GM23338 (cell line): Measurements from ENCODE around the gene GLRX. TPM values are rescaled to one million over a fixed set of nuclear protein-coding genes. Genes with fewer than 3 reads are reported as not detected.

Source experiments
- ATAC-seq: fragments of 200-7000 bp; cut with Tn5 transposase; 3 replicates; pipeline ENCODE4 v1.9.1; 2020
- DNase-seq: peaks from one replicate; pipeline ENCODE4 v3.0.0-alpha.2; 2015; ENCODE audit warnings: low spot score
- H2AFZ ChIP-seq: fragments of 200-600 bp; sonication (generic); 2 replicates; pipeline ENCODE4 v1.8.0; 2016; ENCODE audit warnings: antibody characterized with exemption, mild to moderate bottlenecking, moderate library complexity
- H3F3A ChIP-seq: fragments of 200-600 bp; sonication (generic); replicated peaks from 2 replicates; pipeline ENCODE4 v1.8.0; 2017; ENCODE audit warnings: antibody characterized with exemption, mixed run types, low read depth
- H3K27ac ChIP-seq: fragments of 200-600 bp; sonication (generic); 2 replicates; pipeline ENCODE4 v1.6.1; 2016; ENCODE audit warnings: low read depth
- H3K27me3 ChIP-seq: fragments of 200-600 bp; sonication (generic); 2 replicates; pipeline ENCODE4 v1.8.0; 2016; ENCODE audit warnings: mild to moderate bottlenecking, mixed run types, moderate library complexity; ENCODE audit not compliant: insufficient read depth
- H3K36me3 ChIP-seq: fragments of 200-600 bp; sonication (generic); 2 replicates; pipeline ENCODE4 v1.8.0; 2016; ENCODE audit warnings: mild to moderate bottlenecking; ENCODE audit not compliant: insufficient read depth
- H3K4me1 ChIP-seq: fragments of 200-600 bp; sonication (generic); 2 replicates; pipeline ENCODE4 v1.8.0; 2016; ENCODE audit warnings: mild to moderate bottlenecking, moderate library complexity; ENCODE audit not compliant: insufficient read depth
- H3K4me2 ChIP-seq: fragments of 200-600 bp; sonication (generic); 2 replicates; pipeline ENCODE4 v1.7.1; 2017; ENCODE audit warnings: mixed run types
- H3K4me3 ChIP-seq: fragments of 200-600 bp; sonication (generic); 2 replicates; pipeline ENCODE4 v1.6.1; 2016; ENCODE audit warnings: mixed run types
- H3K79me2 ChIP-seq: fragments of 200-600 bp; sonication (generic); replicated peaks from 2 replicates; pipeline ENCODE4 v1.8.0; 2017; ENCODE audit warnings: mild to moderate bottlenecking; ENCODE audit not compliant: insufficient read depth
- H3K9me2 ChIP-seq: fragments of 200-600 bp; sonication (generic); 2 replicates; pipeline ENCODE4 v1.8.0; 2017; ENCODE audit not compliant: insufficient read depth
- H4K20me1 ChIP-seq: fragments of 200-600 bp; sonication (generic); replicated peaks from 2 replicates; pipeline ENCODE4 v1.8.0; 2017; ENCODE audit warnings: mild to moderate bottlenecking; ENCODE audit not compliant: insufficient read depth
- H3K27ac Mint-ChIP-seq: 2 replicates; pipeline ENCODE4 v1.8.0; 2020; ENCODE audit warnings: inconsistent platforms, mild to moderate bottlenecking, moderate library complexity, mixed read lengths
- H3K27me3 Mint-ChIP-seq: 3 replicates; pipeline ENCODE4 v1.8.0; 2022; ENCODE audit warnings: low read depth, mild to moderate bottlenecking, moderate library complexity, mixed read lengths, inconsistent platforms; ENCODE audit not compliant: insufficient read depth, poor library complexity
- H3K36me3 Mint-ChIP-seq: 3 replicates; pipeline ENCODE4 v1.8.0; 2021; ENCODE audit warnings: low read depth, mild to moderate bottlenecking, inconsistent platforms, moderate library complexity, mixed read lengths
- H3K4me1 Mint-ChIP-seq: 3 replicates; pipeline ENCODE4 v1.8.0; 2020; ENCODE audit warnings: mild to moderate bottlenecking, inconsistent platforms, mixed read lengths
- H3K4me3 Mint-ChIP-seq: 3 replicates; pipeline ENCODE4 v1.8.0; 2021; ENCODE audit warnings: moderate library complexity, mild to moderate bottlenecking, inconsistent platforms, mixed read lengths
- H3K9me3 Mint-ChIP-seq: 3 replicates; pipeline ENCODE4 v1.8.0; 2020; ENCODE audit warnings: moderate library complexity, mild to moderate bottlenecking, inconsistent platforms, mixed read lengths
- CREB1 ChIP-seq: fragments of 250-450 bp; sonication (Bioruptor Pico); IDR thresholded peaks from 2 replicates; pipeline ENCODE4 v1.5.0; 2020; ENCODE audit warnings: low read depth, mild to moderate bottlenecking, moderate library complexity
- EZH2 ChIP-seq: fragments of 200-600 bp; sonication (generic); IDR thresholded peaks from one replicate; pipeline ENCODE4 v1.8.0; 2017; ENCODE audit warnings: antibody characterized with exemption, mild to moderate bottlenecking, low read depth; ENCODE audit not compliant: unreplicated experiment
- EZH2phosphoT487 ChIP-seq: fragments of 200-600 bp; sonication (generic); IDR thresholded peaks from one replicate; pipeline ENCODE4 v1.8.1; 2018; ENCODE audit warnings: antibody characterized with exemption; ENCODE audit not compliant: unreplicated experiment
- JUNB ChIP-seq: IDR thresholded peaks from one replicate; pipeline ENCODE4 v1.6.1; 2016; ENCODE audit warnings: antibody characterized with exemption; ENCODE audit not compliant: unreplicated experiment
- NANOG ChIP-seq: IDR thresholded peaks from 2 replicates; pipeline ENCODE4 v1.6.1; 2016; ENCODE audit warnings: antibody characterized with exemption, borderline replicate concordance
- ZNF114 ChIP-seq: fragments of 250-450 bp; sonication (Bioruptor Pico); IDR thresholded peaks from 2 replicates; pipeline ENCODE4 v1.5.0; 2020; ENCODE audit warnings: mild to moderate bottlenecking, moderate library complexity
- ZNF331 ChIP-seq: fragments of 250-450 bp; sonication (Bioruptor Pico); IDR thresholded peaks from 2 replicates; pipeline ENCODE4 v1.5.0; 2020; ENCODE audit warnings: low read depth, mild to moderate bottlenecking, moderate library complexity
- polyA plus RNA-seq: library from polyadenylated mRNA; unstranded; fragments of >200 nt; fragmentation: Nextera tagmentation; extraction: Ambion mirVana; gene quantifications from 2 replicates; pipeline ENCODE4 v1.2.1, GENCODE V29; 2016
- total RNA-seq: library from RNA; depleted of rRNA; stranded (reverse); fragments of >200 nt; shearing (Covaris generic); gene quantifications from 2 replicates; pipeline ENCODE4 v1.2.3, GENCODE V29; 2014
- TF ChIP-seq, protein P1 (sequence below), 2 experiments: fragments of 200-600 bp in 1 of 2; sonication (generic) in 1 of 2; conservative IDR thresholded peaks; 2 replicates each; pipeline versions ENCODE4 v1.5.1 to v1.6.1; 2016 to 2017; ENCODE audit warnings: antibody characterized with exemption in 2 of 2, low read depth in 2 of 2, mild to moderate bottlenecking in 2 of 2, moderate library complexity in 1 of 2
- TF ChIP-seq, protein P2 (sequence below): fragments of 250-450 bp; sonication (Bioruptor Pico); IDR thresholded peaks from 2 replicates; pipeline ENCODE4 v1.5.0; 2020; ENCODE audit warnings: mild to moderate bottlenecking, moderate library complexity
- TF ChIP-seq, protein P3 (sequence below): IDR thresholded peaks from 2 replicates; pipeline ENCODE4 v1.6.1; 2016; ENCODE audit warnings: antibody characterized with exemption
- TF ChIP-seq, protein P4 (sequence below): IDR thresholded peaks from one replicate; pipeline ENCODE4 v1.6.1; 2018; ENCODE audit warnings: antibody characterized with exemption; ENCODE audit not compliant: unreplicated experiment

Gene GLRX
- total and polyA plus RNA-seq, 2 experiments from 2014 or later = 9.5 to 42.2 TPM

DNA sequence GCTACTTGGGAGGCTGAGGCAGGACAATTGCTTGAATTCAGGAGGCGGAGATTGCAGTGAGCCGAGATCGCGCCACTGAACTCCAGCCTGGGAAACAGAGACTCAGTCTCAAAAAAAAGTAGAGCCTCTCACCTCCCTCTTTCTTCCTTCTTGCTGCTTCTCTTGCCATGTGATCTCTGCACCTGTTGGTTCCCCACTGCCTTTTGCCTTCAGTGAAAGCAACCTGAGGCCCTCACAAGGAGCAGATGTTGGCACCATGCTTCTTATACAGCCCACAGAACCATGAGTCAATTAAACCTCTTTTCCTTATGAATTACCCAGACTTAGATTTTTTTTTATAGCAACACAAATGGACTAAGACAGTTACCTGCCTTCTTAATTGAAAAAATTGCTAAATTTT, 45.6 kb upstream of the GLRX start:
- Mint-ChIP-seq H3K9me3 (no peaks in the 10 kb centered on the region), H3K4me3 (no peak overlapping the region), H3K4me1 (peaks cover 4% of the 10 kb centered on the region), H3K27me3 (no peaks in the 10 kb centered on the region), H3K27ac (no peak overlapping the region), H3K36me3 (no peaks in the 10 kb centered on the region)
- Histone ChIP-seq H3K27me3 (no peaks in the 10 kb centered on the region), H3K36me3 (no peaks in the 10 kb centered on the region), H3K79me2 (no peaks in the 10 kb centered on the region), H3K4me1 (no peaks in the 10 kb centered on the region), H3K27ac (no peak overlapping the region), H4K20me1 (no peaks in the 10 kb centered on the region), H3K4me3 (no peak overlapping the region), H2AFZ (no peak overlapping the region), H3K9me2 (peaks cover 3% of the 10 kb centered on the region), H3K4me2 (no peak overlapping the region), H3F3A (no peaks in the 10 kb centered on the region)
- no peak for DNase-seq
- TF ChIP-seq, protein P1, sequence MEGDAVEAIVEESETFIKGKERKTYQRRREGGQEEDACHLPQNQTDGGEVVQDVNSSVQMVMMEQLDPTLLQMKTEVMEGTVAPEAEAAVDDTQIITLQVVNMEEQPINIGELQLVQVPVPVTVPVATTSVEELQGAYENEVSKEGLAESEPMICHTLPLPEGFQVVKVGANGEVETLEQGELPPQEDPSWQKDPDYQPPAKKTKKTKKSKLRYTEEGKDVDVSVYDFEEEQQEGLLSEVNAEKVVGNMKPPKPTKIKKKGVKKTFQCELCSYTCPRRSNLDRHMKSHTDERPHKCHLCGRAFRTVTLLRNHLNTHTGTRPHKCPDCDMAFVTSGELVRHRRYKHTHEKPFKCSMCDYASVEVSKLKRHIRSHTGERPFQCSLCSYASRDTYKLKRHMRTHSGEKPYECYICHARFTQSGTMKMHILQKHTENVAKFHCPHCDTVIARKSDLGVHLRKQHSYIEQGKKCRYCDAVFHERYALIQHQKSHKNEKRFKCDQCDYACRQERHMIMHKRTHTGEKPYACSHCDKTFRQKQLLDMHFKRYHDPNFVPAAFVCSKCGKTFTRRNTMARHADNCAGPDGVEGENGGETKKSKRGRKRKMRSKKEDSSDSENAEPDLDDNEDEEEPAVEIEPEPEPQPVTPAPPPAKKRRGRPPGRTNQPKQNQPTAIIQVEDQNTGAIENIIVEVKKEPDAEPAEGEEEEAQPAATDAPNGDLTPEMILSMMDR (conservative IDR thresholded peaks at IDR 0.05; ENCODE audit: low read depth in 2 of 2) = no peak
- TF ChIP-seq, protein P2, sequence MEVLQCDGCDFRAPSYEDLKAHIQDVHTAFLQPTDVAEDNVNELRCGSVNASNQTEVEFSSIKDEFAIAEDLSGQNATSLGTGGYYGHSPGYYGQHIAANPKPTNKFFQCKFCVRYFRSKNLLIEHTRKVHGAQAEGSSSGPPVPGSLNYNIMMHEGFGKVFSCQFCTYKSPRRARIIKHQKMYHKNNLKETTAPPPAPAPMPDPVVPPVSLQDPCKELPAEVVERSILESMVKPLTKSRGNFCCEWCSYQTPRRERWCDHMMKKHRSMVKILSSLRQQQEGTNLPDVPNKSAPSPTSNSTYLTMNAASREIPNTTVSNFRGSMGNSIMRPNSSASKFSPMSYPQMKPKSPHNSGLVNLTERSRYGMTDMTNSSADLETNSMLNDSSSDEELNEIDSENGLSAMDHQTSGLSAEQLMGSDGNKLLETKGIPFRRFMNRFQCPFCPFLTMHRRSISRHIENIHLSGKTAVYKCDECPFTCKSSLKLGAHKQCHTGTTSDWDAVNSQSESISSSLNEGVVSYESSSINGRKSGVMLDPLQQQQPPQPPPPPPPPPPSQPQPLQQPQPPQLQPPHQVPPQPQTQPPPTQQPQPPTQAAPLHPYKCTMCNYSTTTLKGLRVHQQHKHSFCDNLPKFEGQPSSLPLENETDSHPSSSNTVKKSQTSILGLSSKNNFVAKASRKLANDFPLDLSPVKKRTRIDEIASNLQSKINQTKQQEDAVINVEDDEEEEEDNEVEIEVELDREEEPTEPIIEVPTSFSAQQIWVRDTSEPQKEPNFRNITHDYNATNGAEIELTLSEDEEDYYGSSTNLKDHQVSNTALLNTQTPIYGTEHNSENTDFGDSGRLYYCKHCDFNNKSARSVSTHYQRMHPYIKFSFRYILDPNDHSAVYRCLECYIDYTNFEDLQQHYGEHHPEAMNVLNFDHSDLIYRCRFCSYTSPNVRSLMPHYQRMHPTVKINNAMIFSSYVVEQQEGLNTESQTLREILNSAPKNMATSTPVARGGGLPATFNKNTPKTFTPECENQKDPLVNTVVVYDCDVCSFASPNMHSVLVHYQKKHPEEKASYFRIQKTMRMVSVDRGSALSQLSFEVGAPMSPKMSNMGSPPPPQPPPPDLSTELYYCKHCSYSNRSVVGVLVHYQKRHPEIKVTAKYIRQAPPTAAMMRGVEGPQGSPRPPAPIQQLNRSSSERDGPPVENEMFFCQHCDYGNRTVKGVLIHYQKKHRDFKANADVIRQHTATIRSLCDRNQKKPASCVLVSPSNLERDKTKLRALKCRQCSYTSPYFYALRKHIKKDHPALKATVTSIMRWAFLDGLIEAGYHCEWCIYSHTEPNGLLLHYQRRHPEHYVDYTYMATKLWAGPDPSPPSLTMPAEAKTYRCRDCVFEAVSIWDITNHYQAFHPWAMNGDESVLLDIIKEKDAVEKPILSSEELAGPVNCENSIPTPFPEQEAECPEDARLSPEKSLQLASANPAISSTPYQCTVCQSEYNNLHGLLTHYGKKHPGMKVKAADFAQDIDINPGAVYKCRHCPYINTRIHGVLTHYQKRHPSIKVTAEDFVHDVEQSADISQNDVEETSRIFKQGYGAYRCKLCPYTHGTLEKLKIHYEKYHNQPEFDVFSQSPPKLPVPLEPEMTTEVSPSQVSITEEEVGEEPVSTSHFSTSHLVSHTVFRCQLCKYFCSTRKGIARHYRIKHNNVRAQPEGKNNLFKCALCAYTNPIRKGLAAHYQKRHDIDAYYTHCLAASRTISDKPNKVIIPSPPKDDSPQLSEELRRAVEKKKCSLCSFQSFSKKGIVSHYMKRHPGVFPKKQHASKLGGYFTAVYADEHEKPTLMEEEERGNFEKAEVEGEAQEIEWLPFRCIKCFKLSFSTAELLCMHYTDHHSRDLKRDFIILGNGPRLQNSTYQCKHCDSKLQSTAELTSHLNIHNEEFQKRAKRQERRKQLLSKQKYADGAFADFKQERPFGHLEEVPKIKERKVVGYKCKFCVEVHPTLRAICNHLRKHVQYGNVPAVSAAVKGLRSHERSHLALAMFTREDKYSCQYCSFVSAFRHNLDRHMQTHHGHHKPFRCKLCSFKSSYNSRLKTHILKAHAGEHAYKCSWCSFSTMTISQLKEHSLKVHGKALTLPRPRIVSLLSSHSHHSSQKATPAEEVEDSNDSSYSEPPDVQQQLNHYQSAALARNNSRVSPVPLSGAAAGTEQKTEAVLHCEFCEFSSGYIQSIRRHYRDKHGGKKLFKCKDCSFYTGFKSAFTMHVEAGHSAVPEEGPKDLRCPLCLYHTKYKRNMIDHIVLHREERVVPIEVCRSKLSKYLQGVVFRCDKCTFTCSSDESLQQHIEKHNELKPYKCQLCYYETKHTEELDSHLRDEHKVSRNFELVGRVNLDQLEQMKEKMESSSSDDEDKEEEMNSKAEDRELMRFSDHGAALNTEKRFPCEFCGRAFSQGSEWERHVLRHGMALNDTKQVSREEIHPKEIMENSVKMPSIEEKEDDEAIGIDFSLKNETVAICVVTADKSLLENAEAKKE (CRISPR knock-in tag) = no peak
- TF ChIP-seq ZNF331 (CRISPR knock-in tag) = no peak
- TF ChIP-seq, protein P3, sequence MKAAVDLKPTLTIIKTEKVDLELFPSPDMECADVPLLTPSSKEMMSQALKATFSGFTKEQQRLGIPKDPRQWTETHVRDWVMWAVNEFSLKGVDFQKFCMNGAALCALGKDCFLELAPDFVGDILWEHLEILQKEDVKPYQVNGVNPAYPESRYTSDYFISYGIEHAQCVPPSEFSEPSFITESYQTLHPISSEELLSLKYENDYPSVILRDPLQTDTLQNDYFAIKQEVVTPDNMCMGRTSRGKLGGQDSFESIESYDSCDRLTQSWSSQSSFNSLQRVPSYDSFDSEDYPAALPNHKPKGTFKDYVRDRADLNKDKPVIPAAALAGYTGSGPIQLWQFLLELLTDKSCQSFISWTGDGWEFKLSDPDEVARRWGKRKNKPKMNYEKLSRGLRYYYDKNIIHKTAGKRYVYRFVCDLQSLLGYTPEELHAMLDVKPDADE = no peak
- no peak for TF ChIP-seq CREB1 (CRISPR knock-in tag)
- no peak for TF ChIP-seq EZH2
- TF ChIP-seq EZH2phosphoT487 = no peak
- TF ChIP-seq ZNF114 = no peak
- TF ChIP-seq, protein P4, sequence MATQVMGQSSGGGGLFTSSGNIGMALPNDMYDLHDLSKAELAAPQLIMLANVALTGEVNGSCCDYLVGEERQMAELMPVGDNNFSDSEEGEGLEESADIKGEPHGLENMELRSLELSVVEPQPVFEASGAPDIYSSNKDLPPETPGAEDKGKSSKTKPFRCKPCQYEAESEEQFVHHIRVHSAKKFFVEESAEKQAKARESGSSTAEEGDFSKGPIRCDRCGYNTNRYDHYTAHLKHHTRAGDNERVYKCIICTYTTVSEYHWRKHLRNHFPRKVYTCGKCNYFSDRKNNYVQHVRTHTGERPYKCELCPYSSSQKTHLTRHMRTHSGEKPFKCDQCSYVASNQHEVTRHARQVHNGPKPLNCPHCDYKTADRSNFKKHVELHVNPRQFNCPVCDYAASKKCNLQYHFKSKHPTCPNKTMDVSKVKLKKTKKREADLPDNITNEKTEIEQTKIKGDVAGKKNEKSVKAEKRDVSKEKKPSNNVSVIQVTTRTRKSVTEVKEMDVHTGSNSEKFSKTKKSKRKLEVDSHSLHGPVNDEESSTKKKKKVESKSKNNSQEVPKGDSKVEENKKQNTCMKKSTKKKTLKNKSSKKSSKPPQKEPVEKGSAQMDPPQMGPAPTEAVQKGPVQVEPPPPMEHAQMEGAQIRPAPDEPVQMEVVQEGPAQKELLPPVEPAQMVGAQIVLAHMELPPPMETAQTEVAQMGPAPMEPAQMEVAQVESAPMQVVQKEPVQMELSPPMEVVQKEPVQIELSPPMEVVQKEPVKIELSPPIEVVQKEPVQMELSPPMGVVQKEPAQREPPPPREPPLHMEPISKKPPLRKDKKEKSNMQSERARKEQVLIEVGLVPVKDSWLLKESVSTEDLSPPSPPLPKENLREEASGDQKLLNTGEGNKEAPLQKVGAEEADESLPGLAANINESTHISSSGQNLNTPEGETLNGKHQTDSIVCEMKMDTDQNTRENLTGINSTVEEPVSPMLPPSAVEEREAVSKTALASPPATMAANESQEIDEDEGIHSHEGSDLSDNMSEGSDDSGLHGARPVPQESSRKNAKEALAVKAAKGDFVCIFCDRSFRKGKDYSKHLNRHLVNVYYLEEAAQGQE = no peak
- no peak for TF ChIP-seq JUNB
- no peak for TF ChIP-seq NANOG
- ATAC-seq = no peak
